Right lobe of liver (tissue), 6 donors: ENCODE results near the gene G3BP1. TPM values are rescaled to one million over a fixed set of nuclear protein-coding genes. Genes with fewer than 3 reads are reported as not detected.

Source experiments
- ATAC-seq, 4 donors: fragments of 200-7000 bp; cut with Tn5 transposase; one replicate each; pipeline ENCODE4 v1.9.1; 2020; ENCODE audit warnings: mild to moderate bottlenecking in 4 of 4, moderate library complexity in 4 of 4
- DNase-seq, 3 donors: peaks; one replicate each; pipeline ENCODE4 v3.0.0-alpha.2; 2020
- H3K27ac ChIP-seq, 3 donors: fragments of 200-600 bp; one replicate each; pipeline ENCODE4 v1.8.0; 2022
- H3K27me3 ChIP-seq, 2 donors: fragments of 200-600 bp; one replicate each; pipeline ENCODE4 v1.8.0; 2022
- H3K36me3 ChIP-seq, 4 donors: fragments of 200-600 bp; sonication (generic) in 1 of 4; one replicate each; pipeline versions ENCODE4 v1.5.1 to v1.8.0; 2017 to 2022; ENCODE audit warnings: control low read depth in 1 of 4
- H3K4me1 ChIP-seq, 4 donors: fragments of 200-600 bp; sonication (generic) in 1 of 4; one replicate each; pipeline versions ENCODE4 v1.5.1 to v1.8.0; 2017 to 2022; ENCODE audit warnings: control low read depth in 1 of 4
- H3K4me3 ChIP-seq, 3 donors: fragments of 200-600 bp; one replicate each; pipeline ENCODE4 v1.8.0; 2022
- H3K9me3 ChIP-seq, 4 donors: fragments of 200-600 bp; sonication (generic) in 1 of 4; one replicate each; pipeline versions ENCODE4 v1.5.1 to v1.8.0; 2017 to 2022; ENCODE audit warnings: control low read depth in 1 of 4
- CTCF ChIP-seq, 4 donors: fragments of 200-600 bp in 3 of 4; fragments of 450-650 bp in 1 of 4; IDR thresholded peaks; one replicate each; pipeline versions ENCODE4 v1.5.1 to v1.8.0; 2016 to 2022; ENCODE audit warnings: antibody characterized with exemption in 4 of 4, mild to moderate bottlenecking in 2 of 4
- POLR2A ChIP-seq: fragments of 450-650 bp; IDR thresholded peaks from one replicate; pipeline ENCODE4 v1.6.1; 2017; ENCODE audit warnings: antibody characterized with exemption, mild to moderate bottlenecking
- WGBS: methylation state at CpG from one replicate; pipeline ENCODE4 v1.1.6; 2018; ENCODE audit warnings: low coverage, low lambda C conversion rate; ENCODE audit not compliant: insufficient coverage; ENCODE audit errors: missing lambda C conversion rate; 5-methylcytosine and 5-hydroxymethylcytosine counted together
- intact Hi-C, 2 donors: fragments of 100-400 bp; cut with DNase I; formaldehyde crosslinking; loops; one replicate each; pipeline versions ENCODE4 v1.11.2 to v1.14.1; 2022
- total RNA-seq, 6 experiments: library from RNA; depleted of rRNA in 2 of 6; stranded (reverse); fragments of >200 nt in 2 of 6; fragmentation: NEBNext Ultra II Directional in 3 of 6; extraction: Animal tissue kit (Norgen Biotek cat#: 25700) in 3 of 6; gene quantifications; one replicate each; pipeline versions ENCODE4 v1.1.0 to v1.2.4, GENCODE V29; 2016 to 2023
- donor health status: DM: no; HTN: yes; CAD: no.
- donor health status: DM: no; HTN: no; CAD: no.
- donor health status: DM: no; HTN: no; CAD: no.
- donor health status: DM: no; HTN: yes; CAD: no.
- donor health status: DM: no; HTN: yes; CAD: no.

G3BP1 gene
- total RNA-seq, 6 experiments from 2014 or later, result 63.9 to 107 (median 94.5) TPM

- no peaks in the 10 kb centered on the region for H3K4me1 ChIP-seq
- intact Hi-C loops, result no loop called here
- no peaks in the 10 kb centered on the region for H3K9me3 ChIP-seq
- DNase-seq (no peak), ATAC-seq (no peak)
- TF ChIP-seq POLR2A (no peak), CTCF (IDR thresholded peaks at IDR 0.05) (no peak)
- WGBS, result 100% methylated on average over 1 of the region's 1 CpG
- H3K36me3 ChIP-seq, result peaks cover 0 to 25% (median 3%) of the 10 kb centered on the region in 4 donors
- no peak overlapping the region for H3K27ac ChIP-seq
- no peak overlapping the region for H3K4me3 ChIP-seq
- no peaks in the 10 kb centered on the region for H3K27me3 ChIP-seq
Observed at GRCh38 chr5:151810897-151811296, 39.1 kb downstream of the G3BP1 start.

GRCh38 chr5:151811593-151812321 lies 40.0 kb downstream of the G3BP1 start:
- 91% methylated on average over 5 of the region's 5 CpGs for WGBS
- TF ChIP-seq CTCF (IDR thresholded peaks at IDR 0.05) (no peak), POLR2A (no peak)
- DNase-seq, result no peak
- Histone ChIP-seq H3K4me1 (no peaks in the 10 kb centered on the region), H3K27ac (no peak overlapping the region), H3K36me3 (peaks cover 0 to 24% (median 3%) of the 10 kb centered on the region in 4 donors), H3K9me3 (no peaks in the 10 kb centered on the region), H3K4me3 (no peak overlapping the region), H3K27me3 (no peaks in the 10 kb centered on the region)
- intact Hi-C loops, result no loop called here
- ATAC-seq, result no peak

GRCh38 chr5:151812757-151813309 lies 41.1 kb downstream of the G3BP1 start:
- 74% methylated on average over 2 of the region's 2 CpGs for WGBS
- peaks cover 0 to 24% (median 1%) of the 10 kb centered on the region in 4 donors for H3K36me3 ChIP-seq

GRCh38 chr5:151815051-151815450 lies 43.3 kb downstream of the G3BP1 start:
- intact Hi-C loops, result no loop called here
- no peak for TF ChIP-seq CTCF (IDR thresholded peaks at IDR 0.05)
- TF ChIP-seq POLR2A, result no peak
- H3K4me3 ChIP-seq, result no peak overlapping the region
- H3K4me1 ChIP-seq, result no peaks in the 10 kb centered on the region
- H3K36me3 ChIP-seq, result peaks cover 0 to 12% (median 1%) of the 10 kb centered on the region in 4 donors
- DNase-seq (no peak), ATAC-seq (no peak)
- WGBS, result no CpG with 5 or more reads among the region's 1 CpG
- H3K9me3 ChIP-seq, result no peaks in the 10 kb centered on the region
- H3K27me3 ChIP-seq, result no peaks in the 10 kb centered on the region
- H3K27ac ChIP-seq, result no peak overlapping the region

More at GRCh38 chr5:151812757-151813309, 41.1 kb downstream of the G3BP1 start:
- Histone ChIP-seq H3K27ac (no peak overlapping the region), H3K4me3 (no peak overlapping the region), H3K9me3 (no peaks in the 10 kb centered on the region), H3K4me1 (no peaks in the 10 kb centered on the region), H3K27me3 (no peaks in the 10 kb centered on the region)
- ATAC-seq (no peak), DNase-seq (no peak)
- intact Hi-C loops, result no loop called here
- TF ChIP-seq CTCF (IDR thresholded peaks at IDR 0.05) (no peak), POLR2A (no peak)
